Uterus (tissue), 4 donors: Measurements from ENCODE around the gene EPHB2. TPM values are rescaled to one million over a fixed set of nuclear protein-coding genes. Genes with fewer than 3 reads are reported as not detected.

Experiments
- DNase-seq, 2 donors: peaks; one replicate each; pipeline ENCODE4 v3.0.0-alpha.2; 2019 to 2020
- H3K27ac ChIP-seq, 2 donors: fragments of 200-600 bp; sonication (generic); 1 replicate in 1 of 2; 2 replicates in 1 of 2; pipeline ENCODE4 v1.5.1; 2016 to 2018
- H3K27me3 ChIP-seq, 2 donors: fragments of 200-600 bp; sonication (generic); one replicate each; pipeline ENCODE4 v1.5.1; 2018 to 2019; ENCODE audit warnings: control low read depth in 1 of 2
- H3K36me3 ChIP-seq, 2 donors: fragments of 200-600 bp; sonication (generic); one replicate each; pipeline ENCODE4 v1.5.1; 2019; ENCODE audit warnings: control low read depth in 1 of 2
- H3K4me1 ChIP-seq, 2 donors: fragments of 200-600 bp; sonication (generic); one replicate each; pipeline ENCODE4 v1.5.1; 2018 to 2019; ENCODE audit warnings: control low read depth in 1 of 2
- H3K4me3 ChIP-seq, 2 donors: fragments of 200-600 bp; sonication (generic); 1 replicate in 1 of 2; 2 replicates in 1 of 2; pipeline ENCODE4 v1.5.1; 2018 to 2019; ENCODE audit warnings: mild to moderate bottlenecking in 1 of 2
- H3K9me3 ChIP-seq, 2 donors: fragments of 200-600 bp; sonication (generic); one replicate each; pipeline ENCODE4 v1.5.1; 2019; ENCODE audit warnings: control low read depth in 1 of 2
- POLR2A ChIP-seq, 2 donors: fragments of 450-650 bp; IDR thresholded peaks; one replicate each; pipeline ENCODE4 v1.6.1; 2016; ENCODE audit warnings: antibody characterized with exemption in 2 of 2, mild to moderate bottlenecking in 1 of 2, moderate library complexity in 1 of 2
- intact Hi-C: fragments of 100-400 bp; cut with DNase I; formaldehyde crosslinking; loops from one replicate; pipeline ENCODE4 v1.15.1; 2023; ENCODE audit warnings: low total_unique reads
- total RNA-seq, 4 donors: library from RNA; depleted of rRNA in 3 of 4; stranded (reverse); fragments of >200 nt in 3 of 4; gene quantifications; one replicate each; pipeline versions ENCODE4 v1.1.0 to v1.2.4, GENCODE V29; 2014 to 2023
- TF ChIP-seq, protein P1 (sequence below), 4 experiments: fragments of 200-600 bp in 2 of 4; fragments of 450-650 bp in 2 of 4; sonication (generic) in 2 of 4; IDR thresholded peaks; one replicate each; pipeline ENCODE4 v1.5.1; 2016 to 2019; ENCODE audit warnings: antibody characterized with exemption in 4 of 4, mild to moderate bottlenecking in 2 of 4, moderate library complexity in 1 of 4
- donor health status: DM: yes; HTN: yes; CAD: no.

The EPHB2 gene
- total RNA-seq, 4 donors from 2014 or later = under 0.01 to 49.6 (median 2.2) TPM

- H3K36me3 ChIP-seq = no peaks in the 10 kb centered on the region
- no peak overlapping the region for H3K4me3 ChIP-seq
- H3K4me1 ChIP-seq = no peaks in the 10 kb centered on the region
- TF ChIP-seq, protein P1, sequence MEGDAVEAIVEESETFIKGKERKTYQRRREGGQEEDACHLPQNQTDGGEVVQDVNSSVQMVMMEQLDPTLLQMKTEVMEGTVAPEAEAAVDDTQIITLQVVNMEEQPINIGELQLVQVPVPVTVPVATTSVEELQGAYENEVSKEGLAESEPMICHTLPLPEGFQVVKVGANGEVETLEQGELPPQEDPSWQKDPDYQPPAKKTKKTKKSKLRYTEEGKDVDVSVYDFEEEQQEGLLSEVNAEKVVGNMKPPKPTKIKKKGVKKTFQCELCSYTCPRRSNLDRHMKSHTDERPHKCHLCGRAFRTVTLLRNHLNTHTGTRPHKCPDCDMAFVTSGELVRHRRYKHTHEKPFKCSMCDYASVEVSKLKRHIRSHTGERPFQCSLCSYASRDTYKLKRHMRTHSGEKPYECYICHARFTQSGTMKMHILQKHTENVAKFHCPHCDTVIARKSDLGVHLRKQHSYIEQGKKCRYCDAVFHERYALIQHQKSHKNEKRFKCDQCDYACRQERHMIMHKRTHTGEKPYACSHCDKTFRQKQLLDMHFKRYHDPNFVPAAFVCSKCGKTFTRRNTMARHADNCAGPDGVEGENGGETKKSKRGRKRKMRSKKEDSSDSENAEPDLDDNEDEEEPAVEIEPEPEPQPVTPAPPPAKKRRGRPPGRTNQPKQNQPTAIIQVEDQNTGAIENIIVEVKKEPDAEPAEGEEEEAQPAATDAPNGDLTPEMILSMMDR (IDR thresholded peaks at IDR 0.05) = no peak
- no peak for TF ChIP-seq POLR2A (IDR thresholded peaks at IDR 0.05)
- intact Hi-C loops = no loop called here
- no peaks in the 10 kb centered on the region for H3K27me3 ChIP-seq
- H3K27ac ChIP-seq = no peak overlapping the region
- H3K9me3 ChIP-seq = no peaks in the 10 kb centered on the region
- DNase-seq = no peak
These were observed 78.8 kb downstream of the EPHB2 start for GRCh38 chr1:22789356-22789994.

GRCh38 chr1:22790232-22791008 lies 79.8 kb downstream of the EPHB2 start:
- no peak for TF ChIP-seq POLR2A (IDR thresholded peaks at IDR 0.05)
- TF ChIP-seq, protein P1 (IDR thresholded peaks at IDR 0.05) = no peak
- Histone ChIP-seq H3K4me1 (no peaks in the 10 kb centered on the region), H3K4me3 (no peak overlapping the region), H3K27ac (no peak overlapping the region), H3K27me3 (no peaks in the 10 kb centered on the region), H3K9me3 (no peaks in the 10 kb centered on the region), H3K36me3 (no peaks in the 10 kb centered on the region)
- intact Hi-C loops = no loop called here
- no peak for DNase-seq

- no peaks in the 10 kb centered on the region for H3K27me3 ChIP-seq
- H3K27ac ChIP-seq = peak overlapping the region in 1 of 2 donors; percentile 24
- no peak overlapping the region for H3K4me3 ChIP-seq
- TF ChIP-seq, protein P1 (IDR thresholded peaks at IDR 0.05) = no peak
- TF ChIP-seq POLR2A (IDR thresholded peaks at IDR 0.05) = no peak
- H3K9me3 ChIP-seq = no peaks in the 10 kb centered on the region
- no peaks in the 10 kb centered on the region for H3K4me1 ChIP-seq
- intact Hi-C loops = no loop called here
- DNase-seq = peak in 1 of 2 donors; percentile 44
- H3K36me3 ChIP-seq = no peaks in the 10 kb centered on the region
These were observed 81.2 kb downstream of the EPHB2 start for GRCh38 chr1:22791831-22792347.

DNA sequence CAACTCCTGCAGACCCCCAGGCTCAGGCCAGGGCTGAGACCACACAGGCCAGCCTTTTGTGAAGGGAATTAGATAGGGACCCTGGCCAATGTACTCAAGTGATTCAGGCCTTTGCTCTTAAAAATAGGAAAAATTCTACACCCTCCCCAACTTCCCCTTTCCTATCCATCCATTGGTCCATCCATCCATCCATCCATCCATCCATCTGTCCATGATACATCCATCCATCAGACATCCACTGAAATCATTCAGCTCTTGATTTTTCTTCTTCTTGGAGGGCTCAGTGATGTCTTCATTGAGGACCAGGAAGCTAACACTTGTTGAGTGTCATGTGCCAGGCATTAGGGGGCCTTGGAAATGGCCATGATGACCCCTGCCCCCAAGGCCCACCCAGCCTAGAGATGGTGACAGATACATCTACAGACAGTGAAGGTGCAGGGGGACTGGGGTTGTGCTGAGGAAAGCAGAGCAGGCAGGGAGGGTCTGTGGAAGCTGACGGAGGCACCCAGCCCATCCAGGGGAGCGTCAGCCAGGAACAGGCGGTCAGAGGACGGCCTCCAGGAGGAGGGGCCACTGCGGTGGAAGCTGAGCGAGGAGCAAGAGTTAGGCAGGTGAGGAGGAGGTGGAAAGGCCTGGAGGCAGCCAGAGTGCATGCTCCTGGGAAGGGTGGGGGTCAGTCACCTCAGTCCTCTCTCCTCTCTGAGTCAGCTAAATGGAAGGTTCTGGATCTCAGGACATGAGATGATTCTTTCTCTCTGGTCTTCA lies 81.9 kb downstream of the EPHB2 start:
- Histone ChIP-seq H3K27ac (peak overlapping the region in 1 of 2 donors; percentile 24), H3K4me3 (no peak overlapping the region), H3K9me3 (no peaks in the 10 kb centered on the region), H3K4me1 (no peaks in the 10 kb centered on the region), H3K36me3 (no peaks in the 10 kb centered on the region), H3K27me3 (no peaks in the 10 kb centered on the region)
- DNase-seq = no peak
- intact Hi-C loops = no loop called here
- TF ChIP-seq POLR2A (IDR thresholded peaks at IDR 0.05) = no peak
- TF ChIP-seq, protein P1 (IDR thresholded peaks at IDR 0.05) = no peak
